Lung (tissue), 16 donors: ENCODE measurements around the gene PPP1R1C. TPM values are rescaled to one million over a fixed set of nuclear protein-coding genes. Genes with fewer than 3 reads are reported as not detected.

Experiments used
- ATAC-seq: fragments of 200-7000 bp; cut with Tn5 transposase; one replicate; pipeline ENCODE4 v1.9.1; 2020; ENCODE audit warnings: moderate number of reproducible peaks; ENCODE audit not compliant: insufficient read depth, low FRiP score
- DNase-seq, 3 donors: peaks; one replicate each; pipeline ENCODE4 v3.0.0-alpha.2; 2013 to 2017
- H3K27ac ChIP-seq, 2 donors: one replicate each; pipeline ENCODE4 v1.5.1; 2013; ENCODE audit warnings: mild to moderate bottlenecking in 2 of 2, moderate library complexity in 2 of 2, control low read depth in 1 of 2, inconsistent platforms in 1 of 2, low read depth in 1 of 2, low read length in 1 of 2
- H3K27me3 ChIP-seq, 3 donors: one replicate each; pipeline ENCODE4 v1.5.1; 2013; ENCODE audit warnings: low read length in 2 of 3; ENCODE audit not compliant: control insufficient read depth in 3 of 3, insufficient read depth in 3 of 3
- H3K36me3 ChIP-seq, 4 donors: one replicate each; pipeline ENCODE4 v1.5.1; 2013; ENCODE audit warnings: low read length in 4 of 4, mild to moderate bottlenecking in 1 of 4, moderate library complexity in 1 of 4; ENCODE audit not compliant: control insufficient read depth in 4 of 4, insufficient read depth in 4 of 4
- H3K4me1 ChIP-seq, 5 donors: one replicate each; pipeline ENCODE4 v1.5.1; 2013; ENCODE audit warnings: low read length in 5 of 5, mild to moderate bottlenecking in 2 of 5, moderate library complexity in 1 of 5; ENCODE audit not compliant: control insufficient read depth in 5 of 5, insufficient read depth in 5 of 5
- H3K4me3 ChIP-seq: one replicate; pipeline ENCODE4 v1.5.1; 2013; ENCODE audit warnings: mild to moderate bottlenecking, control low read depth, moderate library complexity
- H3K9ac ChIP-seq, 2 donors: one replicate each; pipeline ENCODE4 v1.5.1; 2013; ENCODE audit warnings: low read length in 2 of 2, control low read depth in 1 of 2; ENCODE audit not compliant: insufficient read depth in 1 of 2
- H3K9me3 ChIP-seq, 4 donors: one replicate each; pipeline ENCODE4 v1.5.1; 2013; ENCODE audit warnings: low read length in 3 of 4, mild to moderate bottlenecking in 1 of 4, moderate library complexity in 1 of 4; ENCODE audit not compliant: control insufficient read depth in 4 of 4, insufficient read depth in 3 of 4
- CTCF ChIP-seq: IDR thresholded peaks from 2 replicates; pipeline ENCODE4 v1.5.1; 2012; ENCODE audit warnings: mild to moderate bottlenecking; ENCODE audit errors: control extremely low read depth, extremely low read depth
- WGBS, 2 donors: extraction: QIAGEN DNeasy Blood & Tissue Kit; methylation state at CpG; one replicate each; pipeline ENCODE4 v1.1.7; 2013; 5-methylcytosine and 5-hydroxymethylcytosine counted together
- long read RNA-seq, 5 donors: transcript quantifications; one replicate each; lab custom pipeline, GENCODE V29; 2026
- polyA plus RNA-seq, 2 donors: library from polyadenylated mRNA; stranded (reverse); fragments of 200-250 nt; gene quantifications; one replicate each; pipeline ENCODE4 v1.2.1, GENCODE V29; 2013
- total RNA-seq, 2 donors: library from RNA; depleted of rRNA in 1 of 2; stranded (reverse); fragments of >200 nt in 1 of 2; gene quantifications; one replicate each; pipeline ENCODE4 v1.2.1, GENCODE V29; 2014 to 2021
- donor health status: control.
- donor health status: control.
- donor health status: Bipolar disorder and iron deficiency.
- donor health status: healthy.
- donor health status: DM: yes; HTN: yes; CAD: no.

PPP1R1C gene
- total RNA-seq (1 to 10 TPM; 3.9 to 5.2 TPM), polyA plus RNA-seq (1 to 10 TPM; 1.2 to 6.3 TPM)
- long read RNA-seq, donor 1: 0 reads
- long read RNA-seq, donor 2: 0 reads
- long read RNA-seq, donor 3: 0 reads
- long read RNA-seq, donor 4: 0 reads
- long read RNA-seq, donor 5, partial matches to known transcripts: 0 of 1 reads
- long read RNA-seq, donor 5, other reads (novel, unspliced or antisense): 0 of 1 reads

- Histone ChIP-seq H3K27ac (peak within 1 kb of the TSS in 1 of 2 donors; percentile 67), H3K27me3 (no peaks in the 10 kb centered on the region), H3K36me3 (no peaks in the 10 kb centered on the region), H3K9ac (no peak within 1 kb of the TSS), H3K9me3 (no peaks in the 10 kb centered on the region), H3K4me3 (no peak within 1 kb of the TSS), H3K4me1 (peaks cover 2 to 7% (median 4%) of the 10 kb centered on the region in 5 donors)
- no peak for TF ChIP-seq CTCF
- ATAC-seq (no peak), DNase-seq (no peak)
- 91 to 94% methylated on average over 8 of the region's 8 CpGs for WGBS, 2 donors
These were observed at the start of gene PPP1R1C for GRCh38 chr2:181985632-181986205. PPP1R1C (plus strand) TSS chr2:181985853; CDS start chr2:181986111, 258 bp downstream.

GRCh38 chr2:181937473-181937872 lies 48.2 kb upstream of the PPP1R1C start:
- H3K4me1 ChIP-seq: peaks cover 0 to 6% (median 0%) of the 10 kb centered on the region in 5 donors
- 3 to 10% methylated on average over 2 of the region's 2 CpGs for WGBS, 2 donors
- no peaks in the 10 kb centered on the region for H3K9me3 ChIP-seq
- no peak overlapping the region for H3K4me3 ChIP-seq
- no peak overlapping the region for H3K9ac ChIP-seq
- DNase-seq (peak in 2 of 3 donors; percentile 26 to 59), ATAC-seq (peak; percentile 85)
- H3K27me3 ChIP-seq: no peaks in the 10 kb centered on the region
- TF ChIP-seq CTCF: no peak
- no peak overlapping the region for H3K27ac ChIP-seq
- no peaks in the 10 kb centered on the region for H3K36me3 ChIP-seq

- Histone ChIP-seq H3K4me3 (no peak overlapping the region), H3K9me3 (no peaks in the 10 kb centered on the region), H3K36me3 (no peaks in the 10 kb centered on the region), H3K27me3 (no peaks in the 10 kb centered on the region), H3K9ac (no peak overlapping the region), H3K27ac (no peak overlapping the region), H3K4me1 (peaks cover 0 to 9% (median 0%) of the 10 kb centered on the region in 5 donors)
- peak in 2 of 3 donors; percentile 40 to 63 for DNase-seq
- 69 to 87% methylated on average over 2 of the region's 2 CpGs for WGBS, 2 donors
- no peak for TF ChIP-seq CTCF
- peak; percentile 75 for ATAC-seq
These were observed 42.1 kb upstream of the PPP1R1C start for GRCh38 chr2:181943411-181944124.
